GM19463 (cell line): ENCODE measurements around the gene DDR1.
"Not testable (repeated sequence)": the region's sequence is repeated elsewhere in the genome, so short reads cannot be mapped to it uniquely, and the experiment has no call there.

ENCODE experiments used
- ATAC-seq: cut with Tn5 transposase; IDR thresholded peaks from one replicate; pipeline ENCODE4 v1.9.1; 2021; ENCODE audit warnings: mild to moderate bottlenecking, moderate library complexity; ENCODE audit not compliant: unreplicated experiment

DDR1 gene

DNA sequence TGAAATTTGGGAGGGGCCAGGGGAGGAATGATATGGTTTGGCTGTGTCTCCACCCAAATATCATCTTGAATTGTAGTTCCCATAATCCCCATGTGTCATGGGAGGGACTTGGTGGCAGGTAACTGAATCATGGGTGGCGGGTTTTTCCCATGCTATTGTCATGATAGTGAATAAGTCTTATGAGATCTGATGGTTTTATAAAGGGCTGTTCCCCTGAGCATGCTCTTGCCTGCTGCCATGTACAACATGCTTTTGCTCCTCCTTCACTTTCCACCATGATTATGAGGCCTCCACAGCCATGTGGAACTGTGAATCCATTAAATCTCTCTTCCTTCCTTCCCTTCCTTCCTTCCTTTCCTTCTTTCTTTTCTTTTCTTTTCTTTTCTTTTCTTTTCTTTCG lies 31.9 kb upstream of the DDR1 start:
- ATAC-seq: not testable (repeated sequence)

DNA sequence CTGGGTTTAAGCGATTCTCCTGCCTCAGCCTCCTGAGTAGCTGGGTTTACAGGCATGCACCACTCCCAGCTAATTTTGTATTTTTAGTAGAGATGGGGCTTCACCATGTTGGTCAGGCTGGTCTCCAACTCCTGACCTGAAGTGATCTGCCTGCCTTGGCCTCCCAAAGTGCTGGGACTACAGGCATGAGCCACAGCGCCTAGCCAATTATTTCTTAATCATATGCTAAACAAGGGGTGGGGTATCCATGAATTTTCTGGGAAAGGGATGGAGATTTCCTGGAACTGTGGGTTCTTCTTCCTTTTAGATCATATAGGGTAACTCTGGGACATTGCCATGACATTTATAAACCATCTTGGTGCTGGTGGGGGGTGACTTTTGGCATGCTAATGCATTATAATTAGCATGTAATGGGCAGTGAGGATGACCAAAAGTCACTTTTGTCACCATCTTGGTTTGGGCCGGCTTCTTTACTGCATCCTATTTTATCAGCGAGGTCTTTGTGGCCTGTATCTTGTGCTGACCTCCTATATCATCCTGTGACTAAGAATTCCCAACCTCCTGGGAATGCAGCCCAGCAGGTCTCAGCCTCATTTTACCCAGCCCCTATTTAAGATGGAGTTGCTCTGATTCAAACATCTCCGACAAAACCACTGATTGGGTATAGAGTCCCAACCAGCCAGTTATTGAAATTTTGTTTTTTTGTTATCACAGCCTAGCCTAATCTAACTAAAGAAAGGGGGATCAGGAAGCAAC lies 29.9 kb upstream of the DDR1 start:
- ATAC-seq: no peak

DNA sequence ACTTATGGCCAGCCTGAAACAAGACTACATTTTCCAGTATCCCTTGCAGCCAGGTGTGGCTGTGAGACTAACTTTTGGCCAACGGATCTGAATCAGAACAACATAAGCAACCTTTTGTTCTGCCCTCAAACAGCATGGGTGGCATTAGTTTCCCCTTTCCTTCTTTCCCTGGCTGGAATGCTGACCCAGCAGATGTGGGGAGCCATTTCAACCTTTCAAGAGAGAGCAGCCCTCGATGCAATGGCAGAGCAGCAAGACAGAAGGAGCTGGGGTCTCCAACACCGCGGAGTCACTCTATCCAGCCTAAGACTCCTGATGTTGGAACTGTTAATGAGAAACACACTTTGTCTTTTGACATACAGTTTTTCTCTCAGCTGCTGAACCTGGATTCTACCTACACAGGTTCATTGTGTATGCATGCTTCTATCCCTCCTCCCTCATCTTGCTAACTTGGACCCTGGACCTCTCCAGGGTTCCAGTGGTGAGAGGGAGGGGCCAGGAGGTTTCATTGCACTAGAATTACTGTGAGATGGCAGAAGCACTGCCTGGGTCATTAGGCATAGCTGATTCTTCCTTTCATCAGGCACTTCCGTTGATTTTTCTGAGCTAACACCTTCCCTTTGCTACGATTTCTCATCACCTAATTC lies 28.8 kb upstream of the DDR1 start:
- no peak for ATAC-seq

DNA sequence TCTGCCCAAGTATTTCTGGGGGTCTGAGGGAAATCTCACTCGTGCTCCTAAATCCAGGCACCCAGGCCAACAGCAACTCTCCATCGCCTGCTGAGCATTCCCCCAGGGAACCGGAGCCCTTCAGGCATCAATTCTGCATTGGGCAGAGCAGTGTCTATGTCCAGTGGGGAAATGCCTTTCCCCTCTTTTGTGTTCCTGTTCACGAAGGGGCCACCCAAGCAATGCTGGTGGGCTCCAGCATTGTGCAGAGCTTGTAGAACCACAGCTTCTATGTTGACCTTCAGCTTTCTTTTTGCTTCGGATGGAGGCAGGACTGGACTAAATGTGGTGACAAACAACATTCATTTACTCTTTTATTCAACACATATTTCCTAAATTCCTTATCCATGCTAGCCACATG lies 27.2 kb upstream of the DDR1 start:
- no peak for ATAC-seq

DNA sequence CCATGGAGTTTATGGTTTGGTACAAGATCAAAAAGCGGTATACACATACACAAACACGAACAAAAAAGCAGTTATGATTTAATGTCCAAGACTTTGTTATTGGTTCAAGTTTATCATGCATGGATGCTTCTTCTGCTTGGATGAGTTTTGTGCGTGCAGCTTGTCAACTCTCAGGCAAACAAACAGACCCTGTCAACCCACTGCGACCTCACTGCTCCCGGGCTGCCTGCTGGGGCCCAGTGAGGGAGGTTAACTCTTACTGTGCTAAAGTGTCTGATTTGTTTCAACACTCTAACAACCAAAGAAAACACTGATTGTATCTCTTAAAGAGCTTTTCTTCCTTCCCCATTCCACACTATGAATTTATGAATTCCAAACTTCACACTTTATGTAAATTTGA lies 26.8 kb upstream of the DDR1 start:
- ATAC-seq: no peak

DNA sequence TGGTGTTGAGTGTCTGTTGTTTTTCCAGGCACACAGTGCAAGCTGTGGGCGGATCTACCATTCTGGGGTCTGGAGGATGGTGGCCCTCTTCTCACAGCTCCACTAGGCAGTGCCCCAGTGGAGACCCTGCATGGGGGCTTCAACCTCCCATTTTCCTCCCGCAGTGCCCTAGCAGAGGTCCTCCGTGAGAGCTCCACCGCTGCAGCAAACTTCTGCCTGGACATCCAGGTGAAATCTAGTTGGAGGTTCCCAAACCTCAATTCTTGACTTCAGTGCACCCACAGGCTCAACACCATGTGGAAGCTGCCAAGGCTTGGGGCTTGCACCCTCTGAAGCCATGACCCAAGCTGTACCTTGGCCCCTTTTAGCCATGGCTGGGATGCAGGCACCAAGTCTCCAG lies 24.6 kb upstream of the DDR1 start:
- ATAC-seq: not testable (repeated sequence)

DNA sequence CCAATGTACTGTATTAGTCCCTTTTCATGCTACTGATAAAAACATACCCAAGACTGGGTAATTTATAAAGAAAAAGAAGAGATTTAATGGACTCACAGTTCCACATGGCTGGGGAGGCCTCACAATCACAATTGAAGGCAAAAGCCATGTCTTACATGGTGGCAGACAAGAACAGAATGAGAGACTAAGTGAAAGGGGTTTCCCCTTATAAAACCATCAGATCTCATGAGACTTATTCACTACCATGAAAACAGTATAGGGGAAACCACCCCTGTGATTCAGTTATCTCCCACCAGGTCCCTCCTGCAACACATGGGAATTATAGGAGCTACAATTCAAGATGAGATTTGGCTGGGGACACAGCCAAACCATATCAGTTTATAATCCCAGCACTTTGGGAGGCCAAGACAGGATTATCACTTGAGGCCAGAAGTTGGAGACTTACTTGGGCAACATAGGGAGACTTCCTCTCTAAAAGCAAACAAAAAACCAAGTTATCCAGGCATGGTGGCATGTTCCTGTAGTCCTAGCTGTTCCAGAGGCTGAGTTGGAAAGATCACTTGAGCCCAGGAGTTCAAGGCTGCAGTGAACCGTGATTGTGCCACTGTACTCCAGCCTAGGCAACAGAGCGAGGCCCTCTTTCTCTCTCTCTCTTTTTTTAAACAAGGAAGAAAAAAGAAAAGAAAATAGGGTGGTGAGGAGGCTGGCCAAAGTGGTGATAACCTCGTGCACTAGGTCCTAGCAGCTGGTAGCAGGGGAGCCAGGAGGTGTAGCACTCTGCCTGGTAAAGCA lies 22.9 kb upstream of the DDR1 start:
- no peak for ATAC-seq

DNA sequence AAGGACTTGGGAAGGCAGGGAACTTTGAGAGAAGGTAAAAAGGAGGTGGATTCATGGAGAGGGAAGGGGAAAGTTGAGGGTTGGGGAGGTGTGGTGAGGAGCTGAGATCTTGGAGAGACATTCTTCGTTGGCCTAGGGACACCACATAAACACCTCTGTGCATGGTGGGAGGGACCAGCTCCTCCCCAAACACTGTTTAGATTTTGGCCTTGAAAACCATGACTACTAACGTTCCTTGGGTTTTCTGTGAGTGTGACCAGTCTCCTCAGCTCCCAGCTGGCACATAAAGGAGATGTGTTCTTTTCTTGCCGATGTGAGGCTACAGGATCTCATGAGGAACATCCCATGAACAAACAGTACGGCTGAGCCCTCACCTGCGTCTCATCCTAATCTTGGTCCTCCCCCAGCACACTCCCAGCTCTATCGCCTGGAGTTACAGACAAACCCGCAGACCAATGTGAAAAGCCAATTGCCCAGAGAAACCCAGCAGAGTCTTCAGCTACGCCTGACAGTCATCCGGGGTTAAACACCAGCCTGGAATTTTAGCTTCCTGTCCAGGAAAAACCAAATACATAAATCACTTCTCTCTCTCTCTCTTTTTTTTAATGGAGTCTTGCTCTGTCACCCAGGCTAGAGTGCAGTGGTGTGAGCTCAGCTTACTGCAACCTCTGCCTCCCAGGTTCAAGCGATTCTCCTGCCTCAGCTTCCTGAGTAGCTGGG lies 22.0 kb upstream of the DDR1 start:
- no peak for ATAC-seq

DNA sequence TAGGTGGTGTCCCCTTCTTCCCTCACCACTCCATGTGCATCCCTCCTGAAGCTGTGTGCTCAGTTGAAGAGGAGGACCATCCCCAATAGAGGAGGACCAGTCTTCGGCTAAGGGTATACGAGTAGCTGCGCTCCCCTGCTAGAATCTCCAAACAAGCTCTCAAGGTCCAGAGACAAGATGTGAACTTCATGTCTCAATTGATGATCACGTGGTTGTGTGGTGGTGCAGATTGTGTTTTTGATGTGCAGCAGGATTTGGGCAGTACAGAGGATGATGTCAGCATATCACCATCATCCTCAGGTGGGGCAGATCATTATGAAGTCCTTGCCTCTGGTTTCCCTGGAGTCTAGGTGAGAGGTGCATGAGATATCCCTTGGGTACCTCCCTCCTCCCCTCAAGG lies 20.0 kb upstream of the DDR1 start:
- no peak for ATAC-seq

DNA sequence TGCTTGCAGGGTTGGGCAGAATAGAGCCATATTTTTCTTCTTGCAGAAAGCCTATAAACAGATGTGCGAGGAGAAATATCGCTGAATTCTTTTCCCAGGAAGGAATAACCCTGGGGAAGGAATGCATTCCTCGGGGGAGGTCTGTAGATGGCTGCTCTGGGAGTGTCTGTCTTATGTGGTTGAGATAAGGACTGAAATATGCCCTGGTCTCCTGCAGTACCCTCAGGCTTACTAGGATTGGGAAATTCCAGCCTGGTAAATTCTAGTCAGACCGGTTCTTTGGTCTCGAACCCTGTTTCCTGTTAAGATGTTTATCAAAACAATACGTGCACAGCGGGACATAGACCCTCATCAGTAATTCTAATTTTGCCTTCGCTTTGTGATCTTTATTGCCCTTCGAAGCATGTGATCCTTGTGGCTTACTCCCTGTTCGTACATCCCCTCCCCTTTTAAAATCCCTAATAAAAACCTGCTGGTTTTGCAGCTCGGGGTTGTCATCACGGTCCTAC lies 15.0 kb upstream of the DDR1 start:
- not testable (repeated sequence) for ATAC-seq

DNA sequence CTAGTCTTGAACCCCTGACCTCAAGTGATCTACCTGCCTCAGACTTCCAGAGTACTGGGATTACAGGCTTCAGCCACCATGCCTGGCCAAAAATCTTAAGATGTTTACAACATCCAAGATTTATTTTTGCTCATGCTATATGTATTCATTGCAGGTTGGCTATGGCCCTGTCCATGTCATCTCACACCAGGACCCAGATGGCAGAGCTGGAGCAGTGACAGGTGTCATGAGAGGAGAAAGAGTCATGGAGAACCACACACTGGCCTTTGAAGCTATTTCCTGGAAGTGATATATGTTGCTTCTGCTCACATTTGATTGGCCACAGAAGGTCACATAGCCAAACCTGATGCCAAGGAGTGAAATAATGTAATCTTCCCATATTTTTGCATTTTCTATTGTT lies 13.8 kb upstream of the DDR1 start:
- ATAC-seq: no peak

DNA sequence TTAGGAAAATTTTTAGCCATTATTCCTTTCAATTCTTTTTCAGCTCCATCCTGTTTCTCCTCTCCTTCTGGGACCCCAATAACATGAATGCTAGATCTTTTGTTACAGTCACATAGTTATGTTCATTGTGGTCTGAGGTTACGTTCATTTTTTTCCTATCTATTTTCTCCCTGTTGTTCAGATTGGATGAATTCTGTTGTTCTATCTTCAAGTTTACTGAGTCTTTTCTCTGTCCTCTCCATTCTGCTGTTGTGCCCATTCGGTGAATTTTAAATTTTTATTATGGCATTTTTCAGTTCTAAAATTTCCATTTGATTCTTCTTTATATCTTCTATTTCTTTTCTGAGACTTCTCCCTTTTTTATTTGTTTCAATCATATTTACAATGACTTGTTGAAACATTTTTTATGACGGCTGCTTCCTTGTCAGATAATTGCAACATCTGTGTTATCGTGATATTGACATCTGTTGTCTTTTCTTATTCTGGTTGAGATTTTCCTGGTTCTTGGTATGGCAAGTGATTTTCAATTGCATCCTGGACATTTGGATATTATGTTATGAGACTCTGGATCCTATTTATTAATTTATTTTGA lies 12.6 kb upstream of the DDR1 start:
- ATAC-seq: no peak

DNA sequence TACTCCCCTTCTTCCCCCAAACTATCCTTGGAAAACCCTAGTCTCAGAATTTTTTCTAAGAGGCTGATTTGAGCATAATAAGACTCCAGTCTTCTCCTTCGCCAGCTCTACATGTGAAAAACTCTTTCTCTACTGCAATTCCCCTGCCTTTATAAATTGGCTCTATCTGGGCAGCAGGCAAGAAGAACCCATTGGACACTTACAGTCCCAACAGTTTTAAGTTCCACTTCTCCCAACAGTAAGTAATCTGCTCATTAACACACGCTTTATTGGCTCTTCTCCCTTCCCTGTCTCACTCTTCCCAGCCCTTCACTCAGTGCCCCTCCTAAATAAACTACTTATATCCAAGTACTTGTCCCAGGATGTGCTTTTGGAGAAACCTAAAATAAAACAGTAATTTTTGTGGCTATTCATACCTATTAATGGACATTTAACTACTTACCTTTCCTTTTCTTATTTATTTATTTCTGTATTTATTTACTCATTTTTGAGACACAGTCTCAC lies 11.1 kb upstream of the DDR1 start:
- ATAC-seq: no peak

DNA sequence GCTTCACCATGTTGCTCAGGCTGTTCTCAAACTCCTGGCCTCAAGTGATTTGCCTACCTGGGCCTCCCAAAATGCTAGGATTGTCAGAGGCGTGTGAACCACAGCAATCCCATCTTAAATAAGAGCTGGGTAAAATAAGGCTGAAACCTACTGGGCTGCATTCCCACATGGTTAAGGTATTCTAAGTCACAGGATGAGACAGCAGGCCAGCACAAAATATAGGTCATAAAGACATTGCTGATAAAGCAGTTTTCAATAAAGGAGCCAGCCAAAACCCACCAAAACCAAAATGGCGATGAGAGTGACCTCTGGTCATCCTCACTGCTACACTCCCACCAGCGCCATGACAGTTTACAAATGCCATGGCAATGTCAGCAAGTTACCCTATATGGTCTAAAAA lies 10.5 kb upstream of the DDR1 start:
- ATAC-seq: not testable (repeated sequence)

DNA sequence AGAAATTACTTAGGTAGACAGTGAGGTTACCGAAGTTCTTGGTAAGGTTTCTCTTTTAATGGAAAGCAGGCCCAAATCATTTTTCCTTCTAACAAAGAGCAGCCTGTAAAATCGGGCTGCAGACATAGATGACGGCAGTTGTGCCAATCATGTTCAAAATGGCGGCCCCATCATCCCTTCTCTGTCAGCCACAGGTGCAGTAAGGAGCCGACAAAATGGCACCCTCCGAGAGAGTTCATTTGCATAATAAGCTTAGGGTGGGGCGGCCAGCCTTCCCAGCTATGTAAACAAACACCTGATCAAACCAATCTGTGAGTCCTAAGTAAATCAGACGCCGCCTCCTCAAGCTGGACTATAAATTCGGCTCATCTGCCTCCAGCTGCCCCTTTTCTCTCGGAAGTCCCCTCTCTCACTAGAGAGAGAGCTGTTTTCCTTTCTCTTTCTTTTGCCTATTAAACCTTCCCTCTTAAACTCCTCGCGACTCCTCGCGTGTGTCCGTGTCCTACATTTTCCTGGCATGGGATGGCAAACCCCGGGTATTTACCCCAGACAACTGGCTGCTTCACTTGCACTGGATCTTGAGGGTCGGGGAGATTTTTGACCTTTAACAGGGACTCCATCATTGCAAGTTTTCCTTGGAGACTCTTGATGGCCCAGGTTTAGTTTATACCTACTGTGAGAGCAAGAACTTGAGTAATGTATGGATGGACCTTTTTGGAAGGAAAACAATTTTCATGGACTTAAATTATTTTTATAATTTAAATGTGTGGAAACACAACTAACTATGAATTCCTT lies 8.9 kb upstream of the DDR1 start:
- ATAC-seq: no peak

DNA sequence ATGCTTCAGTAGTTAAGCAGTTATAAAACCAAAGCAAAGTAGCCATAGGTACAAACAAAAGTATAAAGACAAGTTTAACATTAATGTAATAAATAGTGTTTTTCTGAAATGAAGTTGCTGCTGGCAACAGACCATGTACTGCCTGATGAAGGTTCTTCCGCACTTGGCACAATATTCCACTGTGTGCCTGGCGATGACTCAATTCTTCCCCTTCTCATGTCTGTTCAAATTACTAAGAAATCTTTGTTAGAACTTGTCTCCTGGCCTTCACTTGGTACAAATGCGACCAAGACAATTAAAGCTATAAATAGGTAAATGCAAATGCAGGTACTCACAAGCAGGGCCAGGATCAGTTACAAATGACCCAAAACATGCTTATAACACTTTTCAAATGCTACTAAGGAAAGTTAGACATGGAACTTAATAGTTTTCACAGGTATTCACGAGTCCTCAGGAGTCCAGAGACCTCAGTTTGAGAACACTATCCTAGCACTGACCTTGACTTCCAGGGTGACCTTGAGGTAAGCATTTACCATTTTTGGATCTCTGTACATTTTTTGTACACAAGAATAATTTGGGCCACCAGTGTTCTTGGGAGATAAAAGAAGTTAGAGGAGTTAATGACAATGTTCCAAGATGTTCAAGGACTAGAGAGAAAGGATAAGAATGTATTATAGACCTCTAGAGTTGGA lies 8.1 kb upstream of the DDR1 start:
- ATAC-seq: no peak

DNA sequence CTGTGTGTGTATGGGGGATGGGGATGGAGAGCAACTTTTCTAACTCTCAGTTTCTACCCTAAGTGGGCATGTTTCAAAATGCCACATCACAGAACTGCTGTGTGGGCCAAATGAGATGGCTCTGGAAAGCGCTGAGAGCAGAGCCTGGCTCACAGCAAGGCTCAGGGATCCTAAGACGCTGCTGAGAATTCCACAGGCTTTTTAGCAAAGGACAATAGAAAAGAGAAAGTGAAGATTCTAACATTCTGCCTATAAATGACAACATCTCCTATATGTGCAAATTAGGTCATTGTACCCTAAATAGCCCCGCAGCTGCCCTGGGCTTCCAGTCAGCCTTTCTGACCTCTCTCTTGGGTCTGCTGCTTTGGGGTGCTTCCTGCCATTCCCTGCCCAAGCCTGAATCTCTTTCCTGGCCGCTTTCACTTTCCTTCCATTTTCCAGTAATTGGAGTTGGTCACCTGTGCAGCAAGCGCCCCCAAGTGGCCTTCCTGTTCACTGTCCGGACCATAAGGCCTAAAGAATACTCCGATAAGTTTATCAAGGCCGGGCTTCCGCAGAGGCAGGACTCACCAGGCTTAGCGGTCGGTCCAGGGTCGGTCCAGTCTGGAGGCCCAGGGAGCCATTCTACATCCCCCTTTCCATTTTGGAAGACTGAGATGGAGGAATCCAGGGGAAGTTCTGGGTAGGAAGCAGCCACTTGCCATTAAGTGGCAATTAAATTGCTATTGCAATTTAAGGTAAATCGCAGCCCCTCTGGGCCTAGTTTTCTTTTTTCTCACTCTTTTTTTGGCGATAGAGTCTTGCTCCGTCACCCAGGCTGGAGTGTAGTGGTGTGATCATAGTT lies 6.7 kb upstream of the DDR1 start:
- ATAC-seq: no peak
